ENCODE measurements around the gene LAIR2.

LAIR2 gene

GRCh38 chr19:54461613-54462012, 41.0 kb upstream of the LAIR2 start:
- DNase-seq (ENCODE audit: low read depth in 1 of 2, low spot score in 1 of 2), result no peak
- TF ChIP-seq, protein P1, sequence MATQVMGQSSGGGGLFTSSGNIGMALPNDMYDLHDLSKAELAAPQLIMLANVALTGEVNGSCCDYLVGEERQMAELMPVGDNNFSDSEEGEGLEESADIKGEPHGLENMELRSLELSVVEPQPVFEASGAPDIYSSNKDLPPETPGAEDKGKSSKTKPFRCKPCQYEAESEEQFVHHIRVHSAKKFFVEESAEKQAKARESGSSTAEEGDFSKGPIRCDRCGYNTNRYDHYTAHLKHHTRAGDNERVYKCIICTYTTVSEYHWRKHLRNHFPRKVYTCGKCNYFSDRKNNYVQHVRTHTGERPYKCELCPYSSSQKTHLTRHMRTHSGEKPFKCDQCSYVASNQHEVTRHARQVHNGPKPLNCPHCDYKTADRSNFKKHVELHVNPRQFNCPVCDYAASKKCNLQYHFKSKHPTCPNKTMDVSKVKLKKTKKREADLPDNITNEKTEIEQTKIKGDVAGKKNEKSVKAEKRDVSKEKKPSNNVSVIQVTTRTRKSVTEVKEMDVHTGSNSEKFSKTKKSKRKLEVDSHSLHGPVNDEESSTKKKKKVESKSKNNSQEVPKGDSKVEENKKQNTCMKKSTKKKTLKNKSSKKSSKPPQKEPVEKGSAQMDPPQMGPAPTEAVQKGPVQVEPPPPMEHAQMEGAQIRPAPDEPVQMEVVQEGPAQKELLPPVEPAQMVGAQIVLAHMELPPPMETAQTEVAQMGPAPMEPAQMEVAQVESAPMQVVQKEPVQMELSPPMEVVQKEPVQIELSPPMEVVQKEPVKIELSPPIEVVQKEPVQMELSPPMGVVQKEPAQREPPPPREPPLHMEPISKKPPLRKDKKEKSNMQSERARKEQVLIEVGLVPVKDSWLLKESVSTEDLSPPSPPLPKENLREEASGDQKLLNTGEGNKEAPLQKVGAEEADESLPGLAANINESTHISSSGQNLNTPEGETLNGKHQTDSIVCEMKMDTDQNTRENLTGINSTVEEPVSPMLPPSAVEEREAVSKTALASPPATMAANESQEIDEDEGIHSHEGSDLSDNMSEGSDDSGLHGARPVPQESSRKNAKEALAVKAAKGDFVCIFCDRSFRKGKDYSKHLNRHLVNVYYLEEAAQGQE (IDR thresholded peaks at IDR 0.05; ENCODE audit: insufficient replicate concordance, low read depth), result no peak
- TF ChIP-seq POLR2AphosphoS5 (IDR thresholded peaks at IDR 0.05; ENCODE audit: low read depth) (no peak), SPI1 (IDR thresholded peaks at IDR 0.05; ENCODE audit: borderline replicate concordance, low read depth) (no peak), CTCF (IDR thresholded peaks at IDR 0.05; ENCODE audit: insufficient read depth, low read length) (no peak), GABPA (IDR thresholded peaks at IDR 0.05; ENCODE audit: low read depth) (no peak)
- Histone ChIP-seq H3K27ac (replicated peaks) (peak overlapping the region; percentile 96), H3K4me3 (replicated peaks; ENCODE audit: insufficient read depth, low read length) (peak overlapping the region; percentile 56), H3K27me3 (ENCODE audit: insufficient read depth, poor library complexity, severe bottlenecking) (peaks cover 5% of the 10 kb centered on the region)

DNA sequence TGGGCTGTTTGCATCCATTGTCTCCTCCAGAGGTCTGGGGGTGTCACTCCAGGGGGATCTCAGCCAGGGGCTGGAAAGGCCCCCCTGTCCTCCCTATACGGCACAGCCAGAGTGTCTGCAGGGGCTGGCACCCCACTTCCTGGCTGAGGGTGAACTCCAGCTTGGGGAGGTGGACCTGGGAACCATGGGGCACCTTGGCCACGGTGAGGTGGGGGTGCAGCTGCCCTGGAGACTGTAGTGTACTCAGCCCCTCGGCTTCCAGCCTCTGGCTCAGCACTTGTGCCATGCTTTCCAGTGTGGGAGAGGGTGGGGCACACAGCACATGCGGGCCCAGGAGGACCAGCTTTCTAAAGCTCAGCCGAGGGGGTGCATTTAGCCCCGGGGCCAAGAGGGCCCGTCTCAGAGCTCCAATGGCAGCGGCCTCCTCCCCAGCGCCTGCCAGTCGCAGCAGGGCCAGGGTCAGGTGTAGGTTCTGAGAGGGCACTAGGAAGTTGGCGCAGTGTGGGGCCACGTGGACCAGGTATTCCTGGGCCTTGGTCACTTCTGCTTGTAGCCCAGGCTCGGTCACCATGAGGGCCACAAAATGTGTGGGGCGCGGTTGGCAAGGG, 40.5 kb upstream of the LAIR2 start:
- Histone ChIP-seq H3K4me3 (replicated peaks; ENCODE audit: insufficient read depth, low read length) (peak overlapping the region; percentile 56), H3K27me3 (ENCODE audit: insufficient read depth, poor library complexity, severe bottlenecking) (peaks cover 5% of the 10 kb centered on the region), H3K27ac (replicated peaks) (peak overlapping the region; percentile 96)
- TF ChIP-seq CTCF (IDR thresholded peaks at IDR 0.05; ENCODE audit: insufficient read depth, low read length) (no peak), GABPA (IDR thresholded peaks at IDR 0.05; ENCODE audit: low read depth) (no peak), POLR2AphosphoS5 (IDR thresholded peaks at IDR 0.05; ENCODE audit: low read depth) (peak; percentile 36; the same call in 1 of the 2 replicates), SPI1 (IDR thresholded peaks at IDR 0.05; ENCODE audit: borderline replicate concordance, low read depth) (no peak)
- TF ChIP-seq, protein P1 (IDR thresholded peaks at IDR 0.05; ENCODE audit: insufficient replicate concordance, low read depth), result no peak
- DNase-seq (ENCODE audit: low read depth in 1 of 2, low spot score in 1 of 2), result peak in 1 of 2 experiments; percentile 39

GRCh38 chr19:54462655-54463530, 39.7 kb upstream of the LAIR2 start:
- peak overlapping the region; percentile 56 for H3K4me3 ChIP-seq (replicated peaks; ENCODE audit: insufficient read depth, low read length)
- H3K27ac ChIP-seq (replicated peaks), result peak overlapping the region; percentile 96
- DNase-seq (ENCODE audit: low read depth in 1 of 2, low spot score in 1 of 2), result peak in 1 of 2 experiments; percentile 83
- TF ChIP-seq CTCF (IDR thresholded peaks at IDR 0.05; ENCODE audit: insufficient read depth, low read length) (peak; percentile 42), SPI1 (IDR thresholded peaks at IDR 0.05; ENCODE audit: borderline replicate concordance, low read depth) (no peak), POLR2AphosphoS5 (IDR thresholded peaks at IDR 0.05; ENCODE audit: low read depth) (peak; percentile 84)
- peaks cover 8% of the 10 kb centered on the region for H3K27me3 ChIP-seq (ENCODE audit: insufficient read depth, poor library complexity, severe bottlenecking)
